Measurements from ENCODE around the gene TMEM253.

The TMEM253 gene

DNA sequence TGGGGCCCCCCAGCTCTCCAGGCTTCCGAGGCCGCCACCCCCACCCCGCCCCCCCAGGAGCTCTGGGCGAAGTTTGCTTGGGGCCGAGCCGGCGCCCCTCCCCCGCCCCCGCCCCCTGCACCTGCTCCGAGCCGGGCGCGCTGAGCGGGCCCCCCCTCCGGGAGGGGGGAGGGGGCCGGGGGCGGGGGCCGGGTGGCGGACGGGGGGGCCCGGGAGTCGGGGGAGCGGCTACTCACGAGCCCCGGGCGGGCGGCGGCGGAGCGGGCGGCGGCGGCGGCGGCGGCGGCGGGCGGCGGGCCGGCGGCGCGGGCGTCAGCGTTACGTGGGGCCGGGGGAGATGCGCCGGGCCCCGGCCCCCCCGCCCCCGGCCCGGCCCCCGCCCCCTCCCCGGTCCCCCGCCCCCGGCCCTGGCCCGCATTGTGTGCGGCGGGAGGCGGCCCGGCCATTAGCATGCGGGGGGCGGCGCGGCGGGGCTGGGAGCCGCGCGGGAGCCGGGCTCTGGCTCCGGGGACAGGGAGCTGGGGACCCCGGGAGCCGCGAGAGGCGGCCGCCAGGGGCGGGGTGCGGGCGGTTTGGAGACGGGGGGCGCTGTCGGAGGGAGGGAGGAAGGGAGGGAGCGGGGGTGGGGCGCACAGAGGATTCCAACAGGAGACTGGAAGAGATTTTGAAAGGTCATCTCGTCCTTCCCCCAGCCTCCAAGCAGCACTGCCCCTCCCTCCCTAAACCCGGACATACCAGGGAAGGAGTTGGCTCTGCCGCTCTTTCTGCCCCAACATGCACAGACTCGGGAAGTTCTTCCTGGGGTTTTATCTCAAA is 2.6 kb upstream of the TMEM253 start, which contains the start of gene ZNF219:
Gene ZNF219 (minus strand): TSS at position 580 of the 816 bp plus-strand sequence. CDS start 5,064 bp downstream, outside the sequence.
- in situ Hi-C loops (cut with HindIII; ENCODE audit: low pct_ligation_motif_present, low sequenced_read_pairs), result no loop called here
- no peaks in the 10 kb centered on the region for H3K36me3 ChIP-seq (replicated peaks)
- no peak within 1 kb of the TSS for H3K27ac ChIP-seq
- H3K4me3 ChIP-seq (ENCODE audit: low read depth, low read length), result peak within 1 kb of the TSS; percentile 57
- no peaks in the 10 kb centered on the region for H3K27me3 ChIP-seq (replicated peaks)
- TF ChIP-seq, protein P1, sequence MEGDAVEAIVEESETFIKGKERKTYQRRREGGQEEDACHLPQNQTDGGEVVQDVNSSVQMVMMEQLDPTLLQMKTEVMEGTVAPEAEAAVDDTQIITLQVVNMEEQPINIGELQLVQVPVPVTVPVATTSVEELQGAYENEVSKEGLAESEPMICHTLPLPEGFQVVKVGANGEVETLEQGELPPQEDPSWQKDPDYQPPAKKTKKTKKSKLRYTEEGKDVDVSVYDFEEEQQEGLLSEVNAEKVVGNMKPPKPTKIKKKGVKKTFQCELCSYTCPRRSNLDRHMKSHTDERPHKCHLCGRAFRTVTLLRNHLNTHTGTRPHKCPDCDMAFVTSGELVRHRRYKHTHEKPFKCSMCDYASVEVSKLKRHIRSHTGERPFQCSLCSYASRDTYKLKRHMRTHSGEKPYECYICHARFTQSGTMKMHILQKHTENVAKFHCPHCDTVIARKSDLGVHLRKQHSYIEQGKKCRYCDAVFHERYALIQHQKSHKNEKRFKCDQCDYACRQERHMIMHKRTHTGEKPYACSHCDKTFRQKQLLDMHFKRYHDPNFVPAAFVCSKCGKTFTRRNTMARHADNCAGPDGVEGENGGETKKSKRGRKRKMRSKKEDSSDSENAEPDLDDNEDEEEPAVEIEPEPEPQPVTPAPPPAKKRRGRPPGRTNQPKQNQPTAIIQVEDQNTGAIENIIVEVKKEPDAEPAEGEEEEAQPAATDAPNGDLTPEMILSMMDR (IDR thresholded peaks at IDR 0.05; ENCODE audit: low read depth, low read length, missing control alignments), result no peak
- no peak for DNase-seq

DNA sequence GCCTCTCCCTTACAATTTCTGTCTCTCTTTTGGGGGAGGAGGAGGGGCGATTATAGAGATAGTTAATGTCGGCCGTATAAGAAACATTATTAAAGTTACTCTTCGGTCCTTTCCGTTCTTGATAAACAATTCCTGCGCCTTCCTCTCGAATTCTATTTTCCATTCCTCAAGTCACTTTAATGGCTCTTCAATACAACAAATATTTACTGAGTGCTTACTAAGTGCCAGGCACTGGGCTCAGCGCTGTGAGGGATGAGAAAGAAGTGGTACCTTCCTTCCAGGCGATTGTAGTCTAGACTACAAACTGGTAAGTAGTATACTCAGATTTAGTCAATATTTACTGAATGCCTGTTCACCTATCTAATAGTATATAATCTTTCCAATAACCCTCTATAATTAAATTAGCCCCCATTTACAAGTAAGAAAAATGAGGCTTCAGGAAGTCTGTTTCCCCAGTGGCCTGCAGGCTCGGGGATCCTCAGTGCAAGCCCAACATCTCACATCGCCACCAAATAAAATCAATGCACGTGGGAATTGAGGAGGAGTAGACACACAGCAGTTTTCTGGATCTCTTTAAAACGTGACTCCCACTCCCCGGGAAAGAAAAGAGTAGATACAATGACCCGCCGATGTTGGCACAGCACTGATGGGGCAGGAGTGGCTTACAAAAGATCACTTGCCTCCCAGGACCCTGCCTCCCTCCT is 1.8 kb upstream of the TMEM253 start:
- H3K4me3 ChIP-seq (ENCODE audit: low read depth, low read length), result peak overlapping the region; percentile 57
- TF ChIP-seq, protein P1 (IDR thresholded peaks at IDR 0.05; ENCODE audit: low read depth, low read length, missing control alignments), result no peak
- H3K27ac ChIP-seq, result no peak overlapping the region
- H3K36me3 ChIP-seq (replicated peaks), result no peaks in the 10 kb centered on the region
- in situ Hi-C loops (cut with HindIII; ENCODE audit: low pct_ligation_motif_present, low sequenced_read_pairs), result no loop called here
- H3K27me3 ChIP-seq (replicated peaks), result no peaks in the 10 kb centered on the region
- DNase-seq, result no peak

DNA sequence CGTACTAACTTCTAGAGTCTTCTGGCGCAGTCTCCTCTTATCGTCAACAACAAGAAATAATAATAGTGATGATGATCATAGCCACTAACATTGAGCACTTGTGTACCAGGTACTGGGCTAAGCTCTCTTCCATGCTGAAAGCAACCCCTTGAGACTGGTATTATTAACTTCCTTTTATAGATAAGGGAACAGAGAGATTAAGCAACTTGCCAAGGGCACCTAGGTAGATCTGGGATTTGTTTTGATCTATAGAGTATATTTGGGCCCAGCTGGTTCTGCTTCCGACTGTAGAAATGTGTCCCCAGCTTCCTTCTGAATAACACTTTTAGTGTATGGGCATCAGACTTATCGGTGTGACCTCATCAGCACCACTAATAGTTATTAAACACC is 1.3 kb upstream of the TMEM253 start:
- H3K4me3 ChIP-seq (ENCODE audit: low read depth, low read length), result no peak overlapping the region
- no peak for DNase-seq
- no peaks in the 10 kb centered on the region for H3K27me3 ChIP-seq (replicated peaks)
- TF ChIP-seq, protein P1 (IDR thresholded peaks at IDR 0.05; ENCODE audit: low read depth, low read length, missing control alignments), result no peak
- no peaks in the 10 kb centered on the region for H3K36me3 ChIP-seq (replicated peaks)
- H3K27ac ChIP-seq, result no peak overlapping the region
- in situ Hi-C loops (cut with HindIII; ENCODE audit: low pct_ligation_motif_present, low sequenced_read_pairs), result no loop called here

- TF ChIP-seq, protein P1 (IDR thresholded peaks at IDR 0.05; ENCODE audit: low read depth, low read length, missing control alignments), result no peak
- no peaks in the 10 kb centered on the region for H3K27me3 ChIP-seq (replicated peaks)
- no peak overlapping the region for H3K27ac ChIP-seq
- no peak overlapping the region for H3K4me3 ChIP-seq (ENCODE audit: low read depth, low read length)
- H3K36me3 ChIP-seq (replicated peaks), result no peaks in the 10 kb centered on the region
- no peak for DNase-seq
- in situ Hi-C loops (cut with HindIII; ENCODE audit: low pct_ligation_motif_present, low sequenced_read_pairs), result no loop called here
These were observed 1.0 kb downstream of the TMEM253 start for GRCh38 chr14:21101802-21102413.

GRCh38 chr14:21102521-21103410 is 1.9 kb downstream of the TMEM253 start:
- H3K36me3 ChIP-seq (replicated peaks), result no peaks in the 10 kb centered on the region
- H3K27ac ChIP-seq, result no peak overlapping the region
- H3K27me3 ChIP-seq (replicated peaks), result no peaks in the 10 kb centered on the region
- TF ChIP-seq, protein P1 (IDR thresholded peaks at IDR 0.05; ENCODE audit: low read depth, low read length, missing control alignments), result no peak
- no peak for DNase-seq
- peak overlapping the region; percentile 73 for H3K4me3 ChIP-seq (ENCODE audit: low read depth, low read length)
- in situ Hi-C loops (cut with HindIII; ENCODE audit: low pct_ligation_motif_present, low sequenced_read_pairs), result no loop called here
